Measurements from ENCODE around the gene ITSN2. TPM values are rescaled to one million over a fixed set of nuclear protein-coding genes. Genes with fewer than 3 reads are reported as not detected.

Gene ITSN2
- total and polyA plus RNA-seq, 2 of the 8 experiments (the other 6 are each of a cell fraction or from before 2014, with no cell fraction given): 9.3 to 17.0 TPM

GRCh38 chr2:24210723-24211122 lies 149.6 kb downstream of the ITSN2 start (continued):
- no peak for TF ChIP-seq KDM5A (IDR thresholded peaks at IDR 0.05; ENCODE audit: low read length)

All from H1 (cell line).